WI38 (cell line): ENCODE measurements around the gene GADL1.

Source experiments
- H3K4me3 ChIP-seq: 2 replicates; pipeline ENCODE4 v1.5.1; 2011; ENCODE audit warnings: low read depth, mild to moderate bottlenecking, control low read depth, low read length
- CTCF ChIP-seq: IDR thresholded peaks from 2 replicates; pipeline ENCODE4 v1.5.1; 2012; ENCODE audit warnings: low read depth, mild to moderate bottlenecking, control low read depth, low read length

Gene GADL1

DNA sequence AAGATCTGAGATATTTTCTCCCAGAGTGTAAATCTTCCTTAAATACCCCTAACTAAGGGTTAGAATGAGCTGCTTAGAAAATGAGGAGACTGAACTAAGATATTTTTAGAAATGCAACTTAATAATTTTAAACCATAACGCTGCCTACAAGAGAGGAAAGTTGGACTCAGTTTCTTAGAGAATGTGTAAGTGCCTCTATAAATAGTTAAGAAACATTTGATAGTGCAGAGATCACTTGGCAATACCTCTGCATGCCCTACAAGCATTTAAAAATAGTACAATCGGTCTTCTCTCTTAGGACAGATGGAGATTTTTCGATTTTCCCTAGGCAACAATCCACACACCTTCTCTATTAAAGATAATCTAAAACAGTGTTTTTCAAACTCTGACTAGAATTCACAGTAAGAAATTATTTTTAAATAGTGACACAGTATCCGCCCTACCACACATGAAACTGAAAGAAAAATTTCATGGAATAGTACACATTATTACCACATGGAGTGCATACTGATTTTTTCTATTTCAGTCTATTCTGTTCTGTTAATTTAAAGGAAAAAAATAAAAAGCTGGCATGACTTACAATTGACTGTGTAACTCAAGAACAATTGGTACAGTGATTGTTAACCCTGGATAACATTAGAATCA is 83.2 kb downstream of the GADL1 start:
- TF ChIP-seq CTCF: no peak
- H3K4me3 ChIP-seq: no peak overlapping the region

DNA sequence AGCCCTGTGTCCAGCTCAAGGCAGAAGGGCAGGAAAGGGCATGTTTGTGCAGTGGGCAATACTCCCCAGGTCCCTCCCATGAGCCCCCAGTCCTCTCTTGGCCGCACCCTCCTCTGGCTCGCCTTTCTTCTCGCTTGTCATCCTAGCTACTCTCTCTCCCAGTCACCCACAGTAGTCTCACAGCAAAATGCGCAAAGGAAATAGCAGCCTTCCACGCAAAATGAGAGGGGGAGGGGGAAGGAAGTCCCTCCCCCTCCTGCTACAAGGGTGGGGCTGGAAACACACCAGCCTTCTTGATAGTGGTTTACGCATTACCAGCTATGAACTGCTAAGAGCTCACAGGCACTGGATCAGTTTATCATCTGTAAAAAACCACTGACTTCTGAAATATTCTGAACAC is 83.8 kb downstream of the GADL1 start:
- TF ChIP-seq CTCF: no peak
- no peak overlapping the region for H3K4me3 ChIP-seq

DNA sequence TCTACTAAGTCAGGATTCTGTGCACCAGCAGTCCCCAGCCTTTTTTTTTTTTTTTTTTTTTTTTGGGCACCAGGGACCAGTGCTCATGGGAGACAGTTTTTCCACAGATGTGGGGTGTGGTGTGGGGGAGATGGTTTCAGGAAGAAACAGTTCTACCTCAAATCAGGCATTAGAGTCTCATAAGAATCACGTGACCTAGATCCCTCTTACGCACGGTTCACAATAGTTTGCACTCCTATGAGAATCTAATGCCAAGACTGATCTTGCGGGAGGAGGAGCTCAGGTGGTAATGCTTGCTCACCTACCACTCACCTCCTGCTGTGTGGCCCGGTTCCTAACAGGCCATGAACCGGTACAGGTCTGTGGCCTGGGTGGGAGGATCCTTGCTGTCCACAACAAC is 88.8 kb downstream of the GADL1 start:
- H3K4me3 ChIP-seq: no peak overlapping the region
- TF ChIP-seq CTCF: no peak

DNA sequence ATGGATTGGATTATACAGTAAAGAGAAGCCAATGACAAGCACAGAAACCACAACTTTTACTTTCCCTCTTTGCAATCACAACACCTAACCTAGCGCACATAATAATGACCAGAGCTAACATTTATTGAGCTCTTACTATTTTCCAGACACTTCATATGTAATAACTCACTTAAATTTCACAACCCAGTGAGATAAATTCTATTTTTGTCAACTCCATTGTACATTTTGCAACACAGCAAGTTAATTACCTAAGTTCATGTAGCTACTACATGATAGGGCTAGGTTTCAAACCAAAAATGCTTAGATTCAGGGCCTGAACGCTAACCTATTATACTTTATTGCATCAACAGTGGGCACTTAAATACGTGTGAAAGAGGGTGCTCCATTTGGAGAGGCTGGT is 89.5 kb downstream of the GADL1 start:
- TF ChIP-seq CTCF: no peak
- no peak overlapping the region for H3K4me3 ChIP-seq

DNA sequence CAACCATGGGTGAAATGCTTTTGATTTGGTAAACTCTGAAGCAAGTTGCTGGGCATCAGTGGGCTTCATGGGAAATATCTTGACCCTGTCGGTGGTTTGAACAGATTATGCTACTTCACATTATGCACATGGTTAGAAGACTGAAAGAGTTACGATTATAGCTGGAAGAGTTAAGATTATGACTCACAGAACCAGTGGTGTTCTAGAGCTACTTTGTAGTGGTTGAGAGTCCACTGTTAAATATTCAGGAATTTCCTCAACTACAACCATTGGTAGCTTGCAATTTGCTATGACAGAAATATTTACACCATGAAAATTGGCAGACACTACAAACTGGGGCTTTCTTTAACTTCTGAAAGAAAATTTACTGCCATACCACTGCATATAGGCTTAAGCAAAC is 99.3 kb downstream of the GADL1 start:
- no peak overlapping the region for H3K4me3 ChIP-seq
- TF ChIP-seq CTCF: no peak

DNA sequence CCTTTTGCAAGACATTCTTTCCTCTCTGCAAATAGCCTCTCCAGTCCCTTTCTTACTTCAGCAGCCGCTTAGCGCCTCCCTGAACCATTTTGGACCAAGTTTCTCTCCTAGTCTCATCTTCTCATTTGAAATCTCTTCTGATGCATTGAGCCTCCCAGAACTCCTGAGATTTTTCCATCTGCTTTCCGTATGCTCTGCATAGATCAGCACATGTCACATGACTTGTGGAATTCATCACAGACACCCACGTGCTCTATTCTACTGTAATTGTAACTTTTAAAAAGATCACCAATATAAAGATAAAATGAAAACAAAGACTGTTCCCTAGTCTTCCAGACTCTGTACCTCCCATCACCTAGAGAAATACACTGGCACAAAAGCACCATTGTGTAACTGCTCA is 100.7 kb downstream of the GADL1 start:
- no peak overlapping the region for H3K4me3 ChIP-seq
- no peak for TF ChIP-seq CTCF

DNA sequence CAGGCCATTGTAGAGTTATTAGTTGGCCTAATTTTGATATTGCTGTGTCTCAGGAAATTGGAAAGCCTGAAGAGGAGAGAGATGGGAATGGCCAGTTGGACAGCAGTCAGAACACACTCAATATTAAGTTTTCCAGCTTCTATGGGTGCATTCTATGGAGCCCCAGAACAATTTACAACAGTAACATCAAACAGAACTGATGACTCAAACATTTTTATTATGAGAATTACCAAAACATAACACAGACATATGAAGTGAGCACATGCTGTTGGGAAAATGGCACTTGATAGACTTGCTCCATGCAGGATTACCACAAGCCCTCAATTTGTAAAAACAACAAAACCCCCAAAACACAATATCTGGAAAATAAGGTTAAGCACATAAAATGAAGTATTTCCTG is 104.3 kb downstream of the GADL1 start:
- no peak for TF ChIP-seq CTCF
- H3K4me3 ChIP-seq: no peak overlapping the region
